Effector memory CD8-positive, alpha-beta T cell (primary cell): ENCODE results near the gene GPR89B.
"Not testable (repeated sequence)": the region's sequence is repeated elsewhere in the genome, so short reads cannot be mapped to it uniquely, and the experiment has no call there.

Source experiments
- ATAC-seq: fragments of 150-1000 bp; cut with Tn5 transposase; replicated peaks from 2 replicates; pipeline ENCODE4 v1.10.0; 2021; ENCODE audit warnings: mild to moderate bottlenecking, moderate library complexity
- DNase-seq, 3 experiments: peaks; one replicate each; pipeline ENCODE4 v3.0.0; 2021
- H3K27ac Mint-ChIP-seq, 2 donors: one replicate each; pipeline ENCODE4 v1.8.0; 2022; ENCODE audit warnings: mild to moderate bottlenecking in 2 of 2, mixed read lengths in 2 of 2, moderate library complexity in 2 of 2
- H3K27me3 Mint-ChIP-seq, 2 donors: one replicate each; pipeline ENCODE4 v1.8.0; 2022; ENCODE audit warnings: mixed read lengths in 2 of 2
- H3K36me3 Mint-ChIP-seq: one replicate; pipeline ENCODE4 v1.8.0; 2022; ENCODE audit warnings: mild to moderate bottlenecking, moderate library complexity, mixed read lengths; ENCODE audit not compliant: insufficient read depth
- H3K4me1 Mint-ChIP-seq, 2 donors: one replicate each; pipeline ENCODE4 v1.8.0; 2022; ENCODE audit warnings: low read depth in 2 of 2, mixed read lengths in 2 of 2
- H3K4me3 Mint-ChIP-seq, 2 donors: one replicate each; pipeline ENCODE4 v1.8.0; 2022; ENCODE audit warnings: mild to moderate bottlenecking in 2 of 2, mixed read lengths in 2 of 2, moderate library complexity in 2 of 2
- H3K9me3 Mint-ChIP-seq, 2 donors: one replicate each; pipeline ENCODE4 v1.8.0; 2022; ENCODE audit warnings: mixed read lengths in 2 of 2
- total RNA-seq, 9 experiments: gene quantifications; one replicate each; lab custom pipeline; 2026; lab: John Stamatoyannopoulos, UW

The GPR89B gene
- 8.3 to 26.7 (median 10.2) reads per million in 9 experiments for total RNA-seq

- H3K4me1 Mint-ChIP-seq, result peaks cover 11 to 26% of the 10 kb centered on the region in 2 donors
- H3K9me3 Mint-ChIP-seq, H3K27me3 Mint-ChIP-seq, H3K36me3 Mint-ChIP-seq: not testable (repeated sequence)
- peak within 1 kb of the TSS; percentile 78 to 80 for H3K4me3 Mint-ChIP-seq
- H3K27ac Mint-ChIP-seq, result peak within 1 kb of the TSS; percentile 41 to 56
- peak; percentile 87 to 90 (median 89) for DNase-seq
- peak; percentile 96 for ATAC-seq
These were observed at the start of gene GPR89B for GRCh38 chr1:147928236-147929132. TSS of gene GPR89B (plus strand) at chr1:147928420. CDS start at chr1:147928537, 117 bp downstream.

DNA sequence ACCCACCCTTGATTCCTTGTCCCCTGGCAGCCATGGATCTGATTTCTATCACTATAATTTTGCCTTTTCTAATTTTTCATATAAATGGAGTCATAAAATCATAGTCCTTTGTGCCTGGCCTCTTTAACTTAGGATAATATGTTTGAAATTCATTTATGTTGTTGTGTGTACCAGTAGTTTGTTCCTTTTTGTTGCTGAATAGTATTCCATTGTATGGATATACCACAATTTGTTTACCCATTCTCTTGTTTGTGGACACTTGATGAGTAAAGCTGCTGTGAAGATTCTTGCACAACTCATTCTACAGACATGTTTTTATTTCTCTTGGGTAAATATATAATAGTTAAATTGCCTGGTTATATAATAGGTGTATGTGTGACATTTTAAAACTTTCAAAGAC, 48.3 kb upstream of the GPR89B start:
- Mint-ChIP-seq H3K4me3 (no peak overlapping the region), H3K4me1 (no peaks in the 10 kb centered on the region), H3K36me3 (no peaks in the 10 kb centered on the region), H3K9me3 (peaks cover 0 to 2% of the 10 kb centered on the region in 2 donors), H3K27ac (no peak overlapping the region), H3K27me3 (peaks cover 43 to 50% of the 10 kb centered on the region in 2 donors)
- DNase-seq (no peak), ATAC-seq (no peak)

DNA sequence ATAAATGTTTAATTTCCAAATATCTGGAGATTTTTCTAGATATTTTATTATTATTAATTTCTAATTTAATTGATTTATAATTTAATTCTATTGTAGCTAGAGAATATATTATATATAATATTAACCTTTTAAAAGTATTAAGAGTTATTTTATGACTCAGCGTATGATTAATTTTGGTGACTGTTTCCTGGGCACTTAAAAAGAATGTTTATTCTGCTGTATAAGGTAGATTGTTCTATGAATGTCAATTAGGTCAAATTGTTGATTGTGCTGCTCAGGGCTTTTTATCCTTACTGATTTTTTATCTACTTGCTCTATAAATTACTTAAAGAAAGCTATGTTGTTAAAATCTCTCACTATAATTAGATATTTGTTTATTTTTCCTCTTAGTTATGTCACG, 45.7 kb upstream of the GPR89B start:
- Mint-ChIP-seq H3K27me3 (peaks cover 21 to 26% of the 10 kb centered on the region in 2 donors), H3K27ac (no peak overlapping the region), H3K9me3 (peaks cover 0 to 2% of the 10 kb centered on the region in 2 donors), H3K4me3 (no peak overlapping the region), H3K36me3 (no peaks in the 10 kb centered on the region), H3K4me1 (no peaks in the 10 kb centered on the region)
- DNase-seq (no peak), ATAC-seq (no peak)

GRCh38 chr1:147890177-147890790, 37.9 kb upstream of the GPR89B start:
- peaks cover 4% of the 10 kb centered on the region in 2 donors for H3K4me1 Mint-ChIP-seq
- no peaks in the 10 kb centered on the region for H3K9me3 Mint-ChIP-seq
- no peak overlapping the region for H3K4me3 Mint-ChIP-seq
- no peaks in the 10 kb centered on the region for H3K36me3 Mint-ChIP-seq
- H3K27ac Mint-ChIP-seq, result no peak overlapping the region
- peaks cover 6 to 10% of the 10 kb centered on the region in 2 donors for H3K27me3 Mint-ChIP-seq
- DNase-seq (peak; percentile 39 to 46 (median 42)), ATAC-seq (peak; percentile 72)

GRCh38 chr1:147891088-147891487, 37.1 kb upstream of the GPR89B start:
- peaks cover 6 to 10% of the 10 kb centered on the region in 2 donors for H3K27me3 Mint-ChIP-seq
- no peak for ATAC-seq
- DNase-seq, result no peak
- H3K4me3 Mint-ChIP-seq, result no peak overlapping the region
- peaks cover 4% of the 10 kb centered on the region in 2 donors for H3K4me1 Mint-ChIP-seq
- H3K9me3 Mint-ChIP-seq, result no peaks in the 10 kb centered on the region
- no peaks in the 10 kb centered on the region for H3K36me3 Mint-ChIP-seq
- no peak overlapping the region for H3K27ac Mint-ChIP-seq

- ATAC-seq (no peak), DNase-seq (no peak)
- H3K27me3 Mint-ChIP-seq, result peaks cover 6 to 10% of the 10 kb centered on the region in 2 donors
- H3K4me3 Mint-ChIP-seq, result no peak overlapping the region
- no peaks in the 10 kb centered on the region for H3K9me3 Mint-ChIP-seq
- no peak overlapping the region for H3K27ac Mint-ChIP-seq
- peaks cover 4% of the 10 kb centered on the region in 2 donors for H3K4me1 Mint-ChIP-seq
- H3K36me3 Mint-ChIP-seq, result no peaks in the 10 kb centered on the region
These were observed 36.0 kb upstream of the GPR89B start for GRCh38 chr1:147892216-147892615.

GRCh38 chr1:147892731-147893214, 35.4 kb upstream of the GPR89B start:
- ATAC-seq (no peak), DNase-seq (peak in 2 of 3 experiments; percentile 18 to 21)
- peaks cover 6 to 10% of the 10 kb centered on the region in 2 donors for H3K27me3 Mint-ChIP-seq
- no peak overlapping the region for H3K4me3 Mint-ChIP-seq
- H3K4me1 Mint-ChIP-seq, result peaks cover 4% of the 10 kb centered on the region in 2 donors
- no peak overlapping the region for H3K27ac Mint-ChIP-seq
- H3K9me3 Mint-ChIP-seq, result no peaks in the 10 kb centered on the region
- H3K36me3 Mint-ChIP-seq, result no peaks in the 10 kb centered on the region

DNA sequence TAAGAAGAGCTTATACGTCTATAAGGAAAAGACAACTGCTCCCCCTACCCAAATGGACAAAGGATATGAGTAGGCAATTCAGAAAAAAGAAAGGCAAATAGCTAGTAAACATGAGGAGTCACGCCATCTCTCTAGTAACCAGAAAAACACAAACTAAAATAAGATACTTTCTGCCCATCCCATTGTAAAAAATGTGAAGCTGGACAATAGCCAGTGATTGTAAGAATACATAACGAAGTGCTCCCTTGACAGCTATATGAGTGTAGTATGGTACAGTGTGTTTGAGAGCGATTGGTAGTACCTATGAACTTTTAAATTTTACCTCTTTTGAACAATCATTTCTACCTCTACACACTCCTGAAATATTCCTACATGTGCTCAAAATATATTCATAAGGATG, 33.1 kb upstream of the GPR89B start:
- peaks cover 3 to 4% of the 10 kb centered on the region in 2 donors for H3K4me1 Mint-ChIP-seq
- ATAC-seq (no peak), DNase-seq (no peak)
- H3K9me3 Mint-ChIP-seq, result no peaks in the 10 kb centered on the region
- H3K27me3 Mint-ChIP-seq, result peaks cover 11 to 17% of the 10 kb centered on the region in 2 donors
- H3K4me3 Mint-ChIP-seq, result no peak overlapping the region
- H3K36me3 Mint-ChIP-seq, result no peaks in the 10 kb centered on the region
- no peak overlapping the region for H3K27ac Mint-ChIP-seq

GRCh38 chr1:147897029-147897752, 31.0 kb upstream of the GPR89B start:
- ATAC-seq, result no peak
- H3K27me3 Mint-ChIP-seq, result peaks cover 11 to 22% of the 10 kb centered on the region in 2 donors
- DNase-seq, result no peak
- peaks cover 0 to 4% of the 10 kb centered on the region in 2 donors for H3K4me1 Mint-ChIP-seq
- H3K9me3 Mint-ChIP-seq, result no peaks in the 10 kb centered on the region
- no peak overlapping the region for H3K27ac Mint-ChIP-seq
- H3K36me3 Mint-ChIP-seq, result no peaks in the 10 kb centered on the region
- no peak overlapping the region for H3K4me3 Mint-ChIP-seq

- Mint-ChIP-seq H3K9me3 (no peaks in the 10 kb centered on the region), H3K27me3 (peaks cover 11 to 27% of the 10 kb centered on the region in 2 donors), H3K4me3 (no peak overlapping the region), H3K36me3 (no peaks in the 10 kb centered on the region), H3K4me1 (peaks cover 0 to under 1% of the 10 kb centered on the region in 2 donors), H3K27ac (no peak overlapping the region)
- ATAC-seq (no peak), DNase-seq (no peak)
These were observed 30.4 kb upstream of the GPR89B start for GRCh38 chr1:147897789-147898188.

- H3K27ac Mint-ChIP-seq, result peak within 1 kb of the TSS in 1 of 2 donors; percentile 25
- DNase-seq (no peak), ATAC-seq (no peak)
- no peak within 1 kb of the TSS for H3K4me3 Mint-ChIP-seq
- H3K9me3 Mint-ChIP-seq, result no peaks in the 10 kb centered on the region
- no peaks in the 10 kb centered on the region for H3K4me1 Mint-ChIP-seq
- H3K27me3 Mint-ChIP-seq, result peaks cover 5 to 23% of the 10 kb centered on the region in 2 donors
- no peaks in the 10 kb centered on the region for H3K36me3 Mint-ChIP-seq
These were observed 25.9 kb upstream of the GPR89B start, which contains the start of gene GJA8 for GRCh38 chr1:147902253-147902845. TSS of gene GJA8 (plus strand) at chr1:147902795. CDS start at chr1:147907956, 5,161 bp downstream.

DNA sequence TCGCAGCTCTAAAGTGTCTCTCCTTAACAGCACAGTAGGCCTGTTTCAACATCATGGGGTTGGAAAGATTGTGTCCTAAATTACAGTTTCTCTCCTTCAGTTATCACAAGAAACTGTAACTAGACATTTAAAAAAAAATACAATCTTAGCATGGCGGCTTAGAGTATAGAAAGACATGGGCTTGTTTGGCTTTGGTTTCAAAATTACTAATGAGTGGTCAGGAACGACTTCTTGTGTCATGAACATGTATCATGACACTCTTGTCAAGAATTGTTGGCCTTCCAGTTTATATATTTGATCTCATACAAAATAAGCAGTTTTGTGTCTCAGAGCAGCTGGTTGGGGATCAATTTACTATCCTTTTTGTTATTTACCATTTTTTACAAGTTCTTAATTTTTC, 23.5 kb upstream of the GPR89B start:
- Mint-ChIP-seq H3K4me3 (no peak overlapping the region), H3K27ac (no peak overlapping the region), H3K27me3 (peaks cover 12 to 37% of the 10 kb centered on the region in 2 donors), H3K36me3 (no peaks in the 10 kb centered on the region), H3K4me1 (no peaks in the 10 kb centered on the region), H3K9me3 (no peaks in the 10 kb centered on the region)
- DNase-seq, result no peak
- no peak for ATAC-seq
